HUDEP-2 (cell line): ENCODE results near the gene ACACA.
A peak's percentile ranks its signal among the peaks of the same experiment; 100 is the strongest.
"Not testable (repeated sequence)": the region's sequence is repeated elsewhere in the genome, so short reads cannot be mapped to it uniquely, and the experiment has no call there.

ENCODE experiments used
- DNase-seq, 76 experiments: peaks; one replicate each; lab custom pipeline; 2025; ENCODE audit not compliant: unreplicated experiment in 76 of 76; lab: John Stamatoyannopoulos, UW

ACACA gene

GRCh38 chr17:37143558-37143957 lies 263.1 kb downstream of the ACACA start:
- not testable (repeated sequence) for DNase-seq

GRCh38 chr17:37142294-37142896 lies 264.2 kb downstream of the ACACA start:
- DNase-seq, result no peak

- DNase-seq, result no peak
Measured at GRCh38 chr17:37138571-37139120, 268.0 kb downstream of the ACACA start.

DNA sequence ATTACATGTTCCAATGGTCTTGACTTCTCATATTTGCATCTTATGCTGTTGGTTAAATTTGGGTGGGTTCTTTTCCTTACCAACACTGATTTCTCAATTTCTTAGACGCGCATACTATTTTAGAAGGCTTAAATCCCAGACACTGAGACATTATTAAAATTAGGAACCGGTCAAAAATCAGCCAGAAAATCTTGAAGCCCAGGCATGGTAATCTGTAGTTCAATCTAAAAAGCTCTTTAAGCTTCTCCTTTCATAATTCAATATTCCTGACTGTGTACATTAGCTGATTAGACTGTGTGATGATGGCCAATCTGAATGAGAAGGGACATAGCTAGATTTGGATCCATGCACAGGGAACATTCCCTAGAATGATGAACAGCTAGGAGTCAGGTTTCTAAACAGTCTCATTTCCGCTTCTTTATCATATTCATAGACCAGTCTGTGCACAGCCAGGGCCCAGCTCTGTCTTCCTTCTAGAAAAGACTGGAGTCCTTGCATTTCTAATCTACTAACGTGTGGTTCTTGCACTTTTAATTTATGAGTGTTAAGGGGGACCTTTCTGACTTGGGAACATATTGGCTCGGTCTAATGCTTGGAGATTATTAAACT lies 268.6 kb downstream of the ACACA start:
- no peak for DNase-seq

GRCh38 chr17:37137070-37137610 lies 269.5 kb downstream of the ACACA start:
- DNase-seq, result no peak

- DNase-seq, result no peak
Measured at GRCh38 chr17:37135576-37135975, 271.1 kb downstream of the ACACA start.

DNA sequence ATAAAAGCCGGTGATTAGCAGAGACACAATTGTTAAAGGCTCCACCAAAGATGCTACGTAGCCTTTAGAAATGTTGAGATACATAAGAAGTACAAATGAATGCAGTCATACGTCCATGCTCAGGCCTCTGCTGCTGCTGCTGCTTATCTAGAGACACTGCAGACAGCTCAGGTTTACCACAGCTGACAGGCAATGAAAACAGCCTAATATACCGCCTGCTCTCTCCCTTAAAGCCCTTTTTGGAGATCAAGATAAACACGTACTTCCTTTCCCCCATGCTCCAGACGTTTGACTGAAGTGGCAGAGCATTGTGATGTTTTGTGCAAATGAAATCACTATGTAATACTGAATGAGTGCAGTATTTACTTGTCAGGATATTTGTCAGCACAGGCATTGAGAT lies 272.6 kb downstream of the ACACA start:
- peak in 22 of 76 experiments; percentile 4 to 50 (median 10) for DNase-seq

- DNase-seq, result no peak
Measured at GRCh38 chr17:37133136-37133535, 273.5 kb downstream of the ACACA start.

GRCh38 chr17:37131669-37132611 lies 274.7 kb downstream of the ACACA start:
- no peak for DNase-seq

- DNase-seq, result no peak
Measured at GRCh38 chr17:37130984-37131446, 275.6 kb downstream of the ACACA start.

DNA sequence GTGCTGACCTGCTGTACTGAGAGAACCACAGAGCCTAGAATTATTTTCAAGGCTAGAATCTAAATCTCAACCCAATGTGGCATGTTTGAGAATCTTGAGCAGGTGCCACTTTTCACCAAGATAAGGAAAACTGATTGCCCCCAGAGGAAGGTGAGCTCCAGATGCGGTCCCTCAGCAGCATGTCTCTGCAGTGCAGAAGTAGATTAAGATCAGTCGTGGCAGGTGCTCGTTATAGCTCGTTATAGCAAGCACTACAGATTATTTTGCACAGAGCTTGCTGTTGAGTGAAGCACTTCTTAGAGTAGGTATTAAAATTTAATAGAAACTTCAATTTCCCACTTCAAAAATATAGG lies 281.8 kb downstream of the ACACA start:
- DNase-seq, result no peak

- no peak for DNase-seq
Measured at GRCh38 chr17:37123941-37124820, 282.5 kb downstream of the ACACA start.

DNA sequence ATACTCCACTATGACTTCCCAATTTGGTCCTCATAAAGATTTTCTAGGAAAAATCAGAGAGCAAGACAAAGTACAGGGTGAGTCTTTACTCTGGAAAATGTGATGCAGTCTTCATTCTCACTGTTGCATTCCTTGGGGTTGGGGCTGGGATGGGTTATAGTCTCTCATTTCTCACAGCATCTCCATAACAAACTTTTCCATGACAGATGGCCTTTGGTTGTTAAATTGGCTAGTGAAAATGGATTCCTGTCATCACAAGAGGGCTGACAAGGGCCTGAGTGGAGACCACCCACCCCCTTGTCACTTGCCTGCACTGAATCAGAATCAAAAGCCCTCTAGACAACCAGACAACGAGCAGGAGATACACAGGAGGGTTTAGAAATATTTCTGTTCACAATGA lies 283.2 kb downstream of the ACACA start:
- no peak for DNase-seq

GRCh38 chr17:37121616-37122015 lies 285.0 kb downstream of the ACACA start:
- no peak for DNase-seq

DNA sequence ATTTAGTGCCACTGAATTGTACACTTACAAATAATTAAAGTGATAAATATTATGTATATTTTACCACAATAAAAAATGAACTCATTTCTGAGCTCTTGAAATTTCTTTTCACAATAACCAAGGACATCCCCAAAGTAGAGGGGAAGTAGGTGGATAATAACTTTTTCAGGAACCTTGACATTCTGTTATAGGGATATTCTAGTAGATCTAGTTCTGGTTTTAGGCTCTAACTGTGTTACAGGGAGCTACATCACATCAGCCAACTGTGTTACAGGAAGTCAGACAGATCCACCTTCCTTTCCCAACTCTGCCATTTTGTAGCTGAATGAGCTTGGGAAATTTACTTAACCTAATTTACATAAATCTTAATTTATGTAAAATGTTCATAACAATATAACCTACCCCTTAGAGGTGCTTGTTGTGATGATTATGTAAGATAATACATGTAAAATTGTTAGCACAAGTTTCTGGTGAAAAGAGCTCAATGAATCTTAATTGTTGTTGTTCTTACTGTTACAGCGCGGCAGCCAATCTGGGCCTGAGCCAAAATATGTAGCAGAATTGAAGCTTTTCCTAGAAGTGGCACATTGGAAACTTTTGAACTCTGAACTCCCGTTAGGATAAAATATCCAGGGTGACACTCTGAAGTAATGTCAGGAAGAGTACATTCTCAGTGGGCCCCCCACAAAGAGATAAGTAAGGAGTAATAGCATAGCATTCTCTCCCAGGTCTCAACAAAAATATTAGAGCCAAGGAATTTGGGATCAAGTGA lies 288.1 kb downstream of the ACACA start:
- no peak for DNase-seq

DNA sequence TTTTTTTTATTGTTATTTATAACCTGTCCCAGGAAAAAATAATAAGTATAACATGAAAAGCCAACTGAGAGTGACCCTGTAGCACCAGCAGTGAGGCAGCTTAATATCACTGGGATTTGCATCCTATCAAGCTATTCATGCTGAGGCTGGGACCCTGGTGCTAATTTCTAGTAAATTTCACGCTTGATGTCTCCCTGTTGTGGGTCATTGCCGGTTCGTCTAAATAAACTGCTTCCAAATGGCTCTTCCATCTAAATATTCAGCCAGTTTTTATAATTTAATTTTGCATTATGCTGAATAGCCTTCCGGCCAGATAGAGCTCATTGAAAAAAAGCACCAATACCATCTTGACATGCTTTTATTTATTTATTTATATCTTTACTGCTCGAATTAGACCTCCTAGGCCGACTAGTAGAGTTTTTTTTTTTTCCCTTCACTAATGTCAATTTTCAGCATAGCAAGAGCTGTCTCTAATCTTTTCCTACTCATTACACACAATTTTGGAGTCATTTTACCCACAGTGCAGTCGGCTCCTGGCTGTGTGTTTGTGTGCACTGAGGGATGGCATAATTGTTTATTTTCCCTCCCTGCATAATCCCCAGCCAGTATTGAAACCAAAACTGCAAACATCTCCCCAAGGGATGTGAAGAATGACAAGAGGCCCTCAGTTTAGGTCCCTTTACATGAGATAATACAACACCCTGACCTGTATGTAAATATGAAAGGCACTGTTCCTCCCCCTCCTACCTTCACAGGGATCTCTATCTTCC lies 289.1 kb downstream of the ACACA start:
- DNase-seq, result no peak

DNA sequence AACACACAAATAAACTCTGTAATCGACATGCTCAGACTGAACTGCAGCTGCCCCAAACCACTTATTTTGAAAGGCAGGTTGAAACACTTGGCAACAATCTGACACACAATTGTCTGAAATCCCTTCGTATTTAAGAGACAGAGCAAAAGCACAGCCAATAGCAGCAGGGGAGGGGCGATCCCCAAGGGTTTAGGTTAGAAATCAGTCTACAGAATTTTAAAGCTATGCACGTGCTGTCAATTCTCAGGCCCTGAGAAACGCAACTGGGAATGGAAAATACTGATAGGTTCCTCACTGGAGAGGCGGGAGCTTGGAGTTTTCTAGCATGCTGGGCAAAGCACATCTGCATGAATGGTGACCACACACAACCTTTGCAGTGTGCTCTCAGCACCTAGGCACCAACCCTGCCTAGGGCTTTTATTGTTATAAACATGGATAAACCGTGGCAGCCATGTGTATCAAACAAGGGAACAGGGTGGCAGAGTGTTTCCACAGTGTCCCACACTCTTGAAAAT lies 289.9 kb downstream of the ACACA start:
- DNase-seq, result no peak

- no peak for DNase-seq
Measured at GRCh38 chr17:37111329-37111728, 295.3 kb downstream of the ACACA start.
